OCI-LY3 (cell line): ENCODE data around the gene MRPS18A.
"Not testable (repeated sequence)": the region's sequence is repeated elsewhere in the genome, so short reads cannot be mapped to it uniquely, and the experiment has no call there.

ENCODE experiments used
- H2AFZ ChIP-seq: fragments of 200-600, 300-600 bp; shearing (Covaris generic); 2 replicates; pipeline ENCODE4 v1.6.0; 2014; ENCODE audit warnings: antibody characterized with exemption, low read depth, low read length
- H3K27ac ChIP-seq: fragments of 200-600, 300-600 bp; sonication (generic); 2 replicates; pipeline ENCODE4 v1.5.1; 2014; ENCODE audit warnings: mild to moderate bottlenecking, low read length, moderate library complexity, mixed read lengths
- H3K27me3 ChIP-seq: fragments of 200-600, 300-600 bp; sonication (generic); 2 replicates; pipeline ENCODE4 v1.6.1; 2014; ENCODE audit warnings: low read depth, low read length, mixed read lengths
- H3K36me3 ChIP-seq: fragments of 200-600, 300-600 bp; sonication (generic); replicated peaks from 2 replicates; pipeline ENCODE3; 2014; ENCODE audit warnings: low read depth, low read length, mixed read lengths
- H3K4me1 ChIP-seq: fragments of 300-600, 200-600 bp; sonication (generic); 2 replicates; pipeline ENCODE4 v1.6.1; 2014; ENCODE audit warnings: low read length, mixed read lengths
- H3K4me2 ChIP-seq: fragments of 200-600, 300-600 bp; sonication (generic); 2 replicates; pipeline ENCODE4 v1.6.1; 2014; ENCODE audit warnings: low read length, mixed read lengths
- H3K4me3 ChIP-seq: fragments of 300-600, 200-600 bp; sonication (generic); 2 replicates; pipeline ENCODE4 v1.5.1; 2014; ENCODE audit warnings: antibody characterized with exemption, mild to moderate bottlenecking, low read length, moderate library complexity
- H3K79me2 ChIP-seq: fragments of 300-600, 200-600 bp; shearing (Covaris generic); 2 replicates; pipeline ENCODE4 v1.6.1; 2014; ENCODE audit warnings: mild to moderate bottlenecking, low read length, mixed read lengths
- H3K9ac ChIP-seq: fragments of 300-600, 200-600 bp; shearing (Covaris generic); 2 replicates; pipeline ENCODE4 v1.6.0; 2014; ENCODE audit warnings: mild to moderate bottlenecking, low read length, moderate library complexity
- H3K9me3 ChIP-seq: fragments of 200-600, 300-600 bp; shearing (Covaris generic); 2 replicates; pipeline ENCODE4 v1.6.1; 2014; ENCODE audit warnings: low read length, mixed read lengths; ENCODE audit not compliant: insufficient read depth
- H4K20me1 ChIP-seq: fragments of 200-600, 300-600 bp; sonication (generic); 2 replicates; pipeline ENCODE4 v1.6.1; 2016; ENCODE audit warnings: low read length, mixed read lengths; ENCODE audit not compliant: insufficient read depth
- CTCF ChIP-seq: fragments of 200-600, 300-600 bp; sonication (generic); IDR thresholded peaks from 2 replicates; pipeline ENCODE4 v1.5.1; 2014; ENCODE audit warnings: antibody characterized with exemption, low read length, low read depth
- EZH2phosphoT487 ChIP-seq: fragments of 200-600 bp; shearing (Covaris generic); IDR thresholded peaks from 2 replicates; pipeline ENCODE4 v1.6.1; 2018; ENCODE audit warnings: antibody characterized with exemption, mixed run types, low read depth

Gene MRPS18A

GRCh38 chr6:43666196-43666920, 21.2 kb downstream of the MRPS18A start:
- TF ChIP-seq EZH2phosphoT487: no peak
- TF ChIP-seq CTCF: no peak
- H2AFZ ChIP-seq: no peak overlapping the region
- peaks cover 5% of the 10 kb centered on the region for H3K36me3 ChIP-seq
- H3K4me3 ChIP-seq: no peak overlapping the region
- H3K9me3 ChIP-seq: no peaks in the 10 kb centered on the region
- no peaks in the 10 kb centered on the region for H4K20me1 ChIP-seq
- no peak overlapping the region for H3K4me2 ChIP-seq
- no peak overlapping the region for H3K9ac ChIP-seq
- H3K27me3 ChIP-seq: no peaks in the 10 kb centered on the region
- no peaks in the 10 kb centered on the region for H3K79me2 ChIP-seq
- H3K4me1 ChIP-seq: peaks cover 37% of the 10 kb centered on the region
- no peak overlapping the region for H3K27ac ChIP-seq

- Histone ChIP-seq H3K4me3 (no peak overlapping the region), H4K20me1 (no peaks in the 10 kb centered on the region), H3K27ac (no peak overlapping the region), H3K4me2 (no peak overlapping the region), H3K9ac (no peak overlapping the region), H2AFZ (no peak overlapping the region), H3K9me3 (no peaks in the 10 kb centered on the region), H3K4me1 (peaks cover 37% of the 10 kb centered on the region), H3K79me2 (no peaks in the 10 kb centered on the region), H3K36me3 (peaks cover 4% of the 10 kb centered on the region), H3K27me3 (no peaks in the 10 kb centered on the region)
- no peak for TF ChIP-seq CTCF
- no peak for TF ChIP-seq EZH2phosphoT487
Measured at GRCh38 chr6:43665376-43665775, 22.2 kb downstream of the MRPS18A start.

DNA sequence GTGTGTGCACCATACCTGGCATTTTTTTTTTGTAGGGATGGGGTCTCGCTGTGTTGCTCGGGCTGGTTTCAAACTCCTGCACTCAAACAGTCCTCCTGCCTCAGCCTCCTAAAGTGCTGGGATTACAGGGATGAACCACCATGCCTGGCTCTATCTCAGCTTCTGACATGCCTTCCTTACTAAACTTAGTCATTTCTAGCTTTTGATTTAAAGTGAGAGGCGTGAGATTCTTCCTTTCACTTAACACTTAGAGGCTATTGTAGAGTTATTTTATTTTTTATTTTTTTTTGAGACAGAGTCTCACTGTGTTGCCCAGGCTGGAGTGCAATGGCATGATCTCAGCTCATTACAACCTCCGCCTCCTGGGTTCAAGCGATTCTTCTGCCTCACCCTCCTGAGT, 24.6 kb downstream of the MRPS18A start:
- H3K36me3 ChIP-seq, H3K4me2 ChIP-seq, H3K27ac ChIP-seq, H3K79me2 ChIP-seq, H3K9ac ChIP-seq, H3K9me3 ChIP-seq, H3K4me3 ChIP-seq, H3K27me3 ChIP-seq, H4K20me1 ChIP-seq, H2AFZ ChIP-seq: not testable (repeated sequence)
- peaks cover 16% of the 10 kb centered on the region for H3K4me1 ChIP-seq

- Histone ChIP-seq H3K27ac (no peak overlapping the region), H3K9me3 (no peaks in the 10 kb centered on the region), H3K4me2 (no peak overlapping the region), H2AFZ (no peak overlapping the region), H3K36me3 (peaks cover 4% of the 10 kb centered on the region), H3K27me3 (no peaks in the 10 kb centered on the region), H3K79me2 (no peaks in the 10 kb centered on the region), H3K4me1 (peaks cover 6% of the 10 kb centered on the region), H4K20me1 (no peaks in the 10 kb centered on the region), H3K9ac (no peak overlapping the region), H3K4me3 (no peak overlapping the region)
- TF ChIP-seq EZH2phosphoT487 (no peak), CTCF (no peak)
Measured at GRCh38 chr6:43658161-43658560, 29.4 kb downstream of the MRPS18A start.
